EL (cell line): ENCODE measurements around the gene IL1R2.

Experiments
- DNase-seq: peaks from one replicate; pipeline ENCODE4 v3.0.0-alpha.2; 2016

The IL1R2 gene

GRCh38 chr2:102044235-102044896, 52.6 kb downstream of the IL1R2 start:
- DNase-seq, result no peak

GRCh38 chr2:102044967-102045489, 53.3 kb downstream of the IL1R2 start:
- DNase-seq, result no peak

GRCh38 chr2:102045697-102046096, 53.9 kb downstream of the IL1R2 start:
- DNase-seq, result no peak

- no peak for DNase-seq
Observed at GRCh38 chr2:102046135-102046986, 54.6 kb downstream of the IL1R2 start.

- peak; percentile 44 for DNase-seq
Observed at GRCh38 chr2:102048465-102048864, 56.7 kb downstream of the IL1R2 start.

GRCh38 chr2:102049756-102050443, 58.1 kb downstream of the IL1R2 start:
- no peak for DNase-seq

- DNase-seq, result peak; percentile 80
Observed at GRCh38 chr2:102050854-102051391, 59.2 kb downstream of the IL1R2 start.

GRCh38 chr2:102051692-102052277, 60.0 kb downstream of the IL1R2 start:
- peak; percentile 83 for DNase-seq

- no peak for DNase-seq
Observed at GRCh38 chr2:102052365-102052764, 60.6 kb downstream of the IL1R2 start.

- no peak for DNase-seq
Observed at GRCh38 chr2:102053096-102053495, 61.3 kb downstream of the IL1R2 start.

- DNase-seq, result no peak
Observed at GRCh38 chr2:102055346-102055990, 63.7 kb downstream of the IL1R2 start.

- DNase-seq, result no peak
Observed at GRCh38 chr2:102056079-102056581, 64.4 kb downstream of the IL1R2 start.

GRCh38 chr2:102057502-102058292, 65.9 kb downstream of the IL1R2 start:
- DNase-seq, result no peak

- no peak for DNase-seq
Observed at GRCh38 chr2:102058293-102058833, 66.6 kb downstream of the IL1R2 start.

- DNase-seq, result no peak
Observed at GRCh38 chr2:102059151-102059550, 67.4 kb downstream of the IL1R2 start.

- DNase-seq, result no peak
Observed at GRCh38 chr2:102060047-102060446, 68.3 kb downstream of the IL1R2 start.

- DNase-seq, result no peak
Observed at GRCh38 chr2:102060792-102061191, 69.0 kb downstream of the IL1R2 start.

GRCh38 chr2:102061286-102061699, 69.5 kb downstream of the IL1R2 start:
- DNase-seq, result no peak

- DNase-seq, result peak; percentile 54
Observed at GRCh38 chr2:102061962-102062795, 70.4 kb downstream of the IL1R2 start.

- no peak for DNase-seq
Observed at GRCh38 chr2:102062802-102063201, 71.0 kb downstream of the IL1R2 start.
